Stimulated activated CD4-positive, alpha-beta T cell treated with anti-CD3 and anti-CD28 coated beads, Interleukin-4, amount 100 ng/mL, for 1 hour (primary cell): ENCODE results near the gene SALL1.

ENCODE experiments used
- DNase-seq: peaks from one replicate; pipeline ENCODE4 v3.0.0-alpha.2; 2020

SALL1 gene

GRCh38 chr16:51139568-51139967 is 11.5 kb downstream of the SALL1 start:
- no peak for DNase-seq

DNA sequence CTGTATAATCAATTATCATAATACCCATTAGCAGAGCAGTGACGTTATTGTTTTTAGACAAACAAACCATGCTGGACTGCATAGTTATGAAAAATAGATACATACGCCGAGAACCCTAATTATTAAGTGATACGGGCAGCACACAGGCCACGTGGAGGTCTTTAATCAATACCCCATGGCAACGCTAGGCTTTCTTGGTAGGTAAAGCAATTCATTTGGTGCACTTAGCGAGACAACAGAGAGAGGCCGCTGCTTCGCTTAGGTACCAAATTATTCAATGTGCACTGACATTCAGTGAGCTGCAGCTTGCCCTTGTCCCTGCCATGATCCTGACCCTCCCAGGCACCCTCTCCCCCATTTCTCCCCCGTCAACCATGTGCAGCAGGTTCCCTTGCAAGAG is 12.9 kb downstream of the SALL1 start:
- DNase-seq = no peak

DNA sequence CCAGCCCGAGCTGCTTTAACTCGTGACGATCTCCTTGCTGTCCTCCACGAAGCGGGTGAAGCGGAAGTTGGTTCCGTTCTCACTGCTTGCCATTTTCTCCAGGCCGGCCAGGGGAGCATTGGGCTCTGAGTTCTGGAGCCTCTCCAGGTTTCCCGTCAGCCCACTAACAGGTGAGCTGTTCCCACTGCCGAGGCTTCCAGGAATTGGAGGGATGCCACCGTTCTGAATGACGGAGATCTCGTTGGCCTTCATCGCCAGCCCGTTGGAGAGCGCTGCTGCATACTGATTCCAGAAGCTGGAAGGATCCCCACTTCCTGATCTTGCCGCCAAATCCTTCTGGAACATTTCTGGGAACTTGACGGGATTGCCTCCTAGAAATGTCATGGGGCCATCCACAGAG is 14.0 kb downstream of the SALL1 start:
- no peak for DNase-seq

- DNase-seq = no peak
Measured at GRCh38 chr16:51134876-51135275, 16.2 kb downstream of the SALL1 start.

DNA sequence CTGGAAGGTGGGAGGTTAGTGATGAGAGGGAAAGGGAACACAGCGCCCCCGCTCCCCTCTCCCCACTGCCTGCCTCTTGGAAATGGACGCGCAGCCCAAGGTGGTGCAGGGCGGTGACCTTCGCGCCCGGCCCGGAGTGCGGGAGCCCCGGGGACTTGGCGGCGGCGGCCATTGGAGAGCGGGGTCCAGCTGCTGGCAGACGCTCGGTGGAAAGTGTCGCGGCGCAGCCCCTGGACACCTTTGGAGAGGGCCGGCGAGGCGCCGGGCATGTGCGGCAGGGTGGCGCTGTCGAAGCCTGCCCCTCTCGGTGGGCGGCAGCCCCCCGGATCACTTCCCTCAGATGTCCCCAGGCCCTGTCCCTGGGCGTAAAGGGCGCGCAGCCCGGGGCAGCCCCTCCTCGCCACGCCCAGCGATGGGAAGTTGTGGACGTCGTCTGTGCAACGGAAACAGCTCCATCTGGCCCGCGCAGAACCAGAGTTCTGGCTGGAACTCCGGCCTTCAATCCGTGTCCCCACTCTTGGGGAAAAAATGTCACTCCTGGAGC is 16.7 kb downstream of the SALL1 start:
- no peak for DNase-seq

GRCh38 chr16:51133688-51134087 is 17.4 kb downstream of the SALL1 start:
- DNase-seq = no peak

GRCh38 chr16:51133183-51133582 is 17.9 kb downstream of the SALL1 start:
- no peak for DNase-seq

- no peak for DNase-seq
Measured at GRCh38 chr16:51132490-51133115, 18.5 kb downstream of the SALL1 start.

DNA sequence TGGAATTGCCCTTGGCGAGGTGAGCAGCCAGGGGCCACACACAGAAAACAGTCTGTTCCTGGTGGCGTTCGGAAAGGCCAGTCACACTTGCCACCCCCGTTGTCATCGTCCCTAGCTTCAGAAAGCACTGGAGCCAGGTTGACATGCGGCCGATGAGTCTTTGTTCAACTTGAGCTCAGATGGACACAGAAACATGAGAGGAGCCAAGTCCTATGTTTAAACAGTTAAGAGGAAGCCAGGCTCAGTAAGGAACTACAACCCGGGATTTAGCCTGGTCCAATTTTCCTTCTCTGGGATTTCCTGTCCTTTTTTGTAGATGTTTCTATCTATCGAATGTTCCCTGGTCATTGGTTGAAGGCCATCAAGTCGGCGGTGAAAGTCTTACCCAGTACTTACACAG is 19.5 kb downstream of the SALL1 start:
- DNase-seq = no peak

DNA sequence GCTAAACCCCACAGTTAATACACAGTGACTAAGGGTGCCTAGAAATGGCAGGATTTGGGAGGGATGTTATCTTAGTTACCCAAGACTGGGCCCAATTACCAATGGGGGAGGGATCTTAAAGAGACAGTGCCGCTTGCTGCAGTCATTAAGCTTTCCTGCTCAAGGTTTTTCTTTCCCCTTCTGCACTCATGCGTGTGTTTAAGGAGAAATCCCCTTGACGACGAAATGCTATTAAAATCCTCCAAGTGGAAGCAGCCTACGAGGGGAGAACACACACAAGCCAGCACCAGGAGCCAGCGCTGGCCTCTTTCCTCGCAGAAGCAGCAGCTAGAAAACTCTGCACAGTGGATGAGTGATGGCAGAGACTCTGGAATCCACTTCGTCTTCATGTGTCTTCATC is 22.0 kb downstream of the SALL1 start:
- no peak for DNase-seq

- DNase-seq = no peak
Measured at GRCh38 chr16:51125992-51126391, 25.1 kb downstream of the SALL1 start.

DNA sequence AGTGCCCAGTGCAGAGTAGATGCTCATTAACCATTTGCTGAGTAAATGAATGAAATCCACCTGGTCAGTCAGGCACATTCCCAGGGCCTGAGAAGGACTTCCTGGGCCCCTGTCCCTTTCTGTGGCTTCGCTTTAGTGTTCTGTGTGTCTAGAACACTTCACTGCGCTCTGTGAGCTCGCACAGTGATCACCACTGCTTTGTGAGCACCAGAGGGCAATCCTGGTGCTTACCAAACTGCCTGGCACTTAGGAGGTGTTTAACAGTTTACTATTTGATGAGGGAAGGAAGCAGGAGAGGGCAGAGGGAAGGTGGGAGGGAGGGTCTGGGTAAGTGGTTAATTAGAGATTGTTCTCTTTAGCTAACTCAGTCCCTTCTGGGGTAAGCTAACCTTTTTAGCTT is 26.2 kb downstream of the SALL1 start:
- DNase-seq = no peak

- DNase-seq = no peak
Measured at GRCh38 chr16:51121850-51122249, 29.2 kb downstream of the SALL1 start.

DNA sequence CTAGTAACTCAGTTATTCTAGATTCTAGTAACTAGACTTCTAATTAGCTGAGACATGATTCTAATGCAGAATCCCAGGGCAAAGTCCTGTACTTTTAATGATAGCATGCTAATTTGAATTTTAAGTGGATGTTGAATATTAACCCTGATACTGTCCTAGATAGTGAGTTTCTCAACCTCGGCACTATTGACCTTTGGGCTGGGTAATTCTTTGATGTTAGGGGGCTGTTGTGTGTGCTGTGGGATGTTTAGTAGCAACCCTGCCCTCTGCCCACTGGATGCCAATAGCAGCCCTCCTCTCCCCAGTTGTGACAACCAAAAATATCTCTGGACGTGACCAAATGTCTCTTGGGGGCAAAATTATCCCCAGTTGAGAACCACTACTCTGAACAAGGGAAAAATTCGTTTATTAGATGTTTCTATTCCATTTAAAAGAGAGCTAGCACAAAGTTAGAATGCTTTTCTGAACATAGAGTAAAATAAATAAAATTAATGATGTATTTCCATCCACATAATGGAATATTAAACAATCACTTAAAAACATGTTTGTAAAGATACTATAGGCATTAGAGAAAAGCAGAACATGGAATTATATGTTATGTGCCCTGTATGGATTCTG is 30.2 kb downstream of the SALL1 start:
- DNase-seq = no peak

DNA sequence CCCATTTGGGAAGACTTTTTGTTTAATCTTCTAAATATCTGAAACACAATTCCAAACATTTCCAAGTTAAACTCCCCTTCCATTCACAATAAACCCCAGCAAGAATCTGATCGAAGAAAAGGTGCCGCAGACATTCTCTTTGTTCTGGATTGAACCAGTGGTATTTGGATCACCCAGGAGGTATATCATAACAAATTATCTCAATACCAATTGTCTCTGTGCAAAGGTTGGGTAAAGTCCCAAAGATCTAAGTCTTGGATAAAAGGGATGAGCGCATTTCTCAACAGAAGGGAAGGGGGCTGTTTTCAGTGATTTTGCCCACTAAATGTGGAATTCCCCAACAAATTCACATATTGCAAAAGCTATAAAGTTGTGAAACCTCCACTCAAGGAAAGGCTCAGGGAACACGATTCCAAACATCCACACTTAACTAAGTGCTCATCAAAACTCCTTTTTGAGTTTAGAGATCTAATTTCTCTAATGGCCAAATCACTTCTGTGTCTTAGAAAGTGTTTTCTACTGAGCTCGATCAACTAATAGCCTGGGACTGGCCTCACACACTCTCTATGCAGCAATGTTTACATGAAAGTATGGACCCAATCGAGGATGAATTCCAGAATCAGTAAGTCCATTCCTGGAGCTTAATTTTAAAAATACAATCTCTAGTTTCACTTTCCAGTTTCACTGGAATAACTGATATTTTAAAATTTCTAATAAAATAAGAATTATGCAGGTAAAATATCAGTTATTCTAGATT is 30.9 kb downstream of the SALL1 start:
- DNase-seq = no peak

GRCh38 chr16:51119556-51119955 is 31.5 kb downstream of the SALL1 start:
- no peak for DNase-seq

- DNase-seq = no peak
Measured at GRCh38 chr16:51116353-51116752, 34.7 kb downstream of the SALL1 start.

- DNase-seq = no peak
Measured at GRCh38 chr16:51114382-51114781, 36.7 kb downstream of the SALL1 start.

GRCh38 chr16:51113236-51114125 is 37.6 kb downstream of the SALL1 start:
- no peak for DNase-seq

- DNase-seq = no peak
Measured at GRCh38 chr16:51112323-51112722, 38.7 kb downstream of the SALL1 start.

- DNase-seq = no peak
Measured at GRCh38 chr16:51111759-51112158, 39.3 kb downstream of the SALL1 start.

DNA sequence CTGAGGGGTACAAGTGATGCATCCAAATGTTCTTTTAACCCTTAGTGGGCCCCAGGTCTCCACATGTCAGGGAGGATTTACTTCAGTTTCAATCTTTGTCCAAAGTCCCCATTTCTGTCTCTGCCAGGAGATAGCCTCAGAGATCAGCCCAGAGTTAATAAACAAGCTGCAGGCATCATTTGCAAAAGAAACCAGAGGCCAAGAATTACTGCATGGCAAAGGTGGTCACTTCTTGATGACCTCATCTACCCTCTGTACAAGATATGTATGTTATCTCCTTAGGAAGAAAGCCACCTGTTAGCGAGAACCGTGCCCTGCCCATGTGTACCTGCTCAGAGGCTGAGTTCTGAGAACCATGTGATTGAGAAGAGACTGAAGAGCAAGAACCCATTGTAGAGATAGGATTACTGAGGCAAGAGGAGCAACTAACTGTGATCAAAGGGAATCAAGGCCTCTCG is 40.3 kb downstream of the SALL1 start:
- DNase-seq = no peak

- no peak for DNase-seq
Measured at GRCh38 chr16:51109173-51109572, 41.9 kb downstream of the SALL1 start.
